Tibial nerve (tissue), 3 donors: ENCODE results near the gene WWC1.

Source experiments
- POLR2A ChIP-seq, 2 donors: fragments of 450-650 bp; IDR thresholded peaks; one replicate each; pipeline ENCODE4 v1.6.1; 2017; ENCODE audit warnings: antibody characterized with exemption in 2 of 2, mild to moderate bottlenecking in 2 of 2, moderate library complexity in 2 of 2
- TF ChIP-seq, protein P1 (sequence below), 5 experiments: fragments of 200-600 bp in 3 of 5; fragments of 450-650 bp in 2 of 5; sonication (generic) in 3 of 5; IDR thresholded peaks; one replicate each; pipeline ENCODE4 v1.5.1; 2016 to 2019; ENCODE audit warnings: antibody characterized with exemption in 5 of 5, mild to moderate bottlenecking in 3 of 5, moderate library complexity in 2 of 5

DNA sequence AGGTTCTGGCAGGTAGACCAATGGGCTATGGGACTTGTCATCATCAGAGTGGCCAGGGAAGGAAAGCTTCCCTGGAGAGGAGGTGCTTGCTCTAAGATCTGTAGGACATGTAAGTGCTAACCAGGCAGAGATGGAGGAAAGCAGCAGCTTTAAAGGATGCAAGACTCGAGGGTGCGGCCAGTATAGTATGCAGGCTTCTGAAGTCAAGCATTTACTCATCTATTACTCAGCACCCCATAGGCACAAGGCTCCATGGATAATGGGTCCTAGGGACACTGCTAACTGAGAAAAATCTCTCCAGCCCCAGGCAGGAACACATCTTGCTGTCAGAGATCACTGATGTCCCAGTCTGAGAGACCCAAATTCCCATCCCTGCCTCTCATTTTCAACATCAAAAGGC, 49.7 kb downstream of the WWC1 start:
- TF ChIP-seq POLR2A (IDR thresholded peaks at IDR 0.05): no peak
- TF ChIP-seq, protein P1, sequence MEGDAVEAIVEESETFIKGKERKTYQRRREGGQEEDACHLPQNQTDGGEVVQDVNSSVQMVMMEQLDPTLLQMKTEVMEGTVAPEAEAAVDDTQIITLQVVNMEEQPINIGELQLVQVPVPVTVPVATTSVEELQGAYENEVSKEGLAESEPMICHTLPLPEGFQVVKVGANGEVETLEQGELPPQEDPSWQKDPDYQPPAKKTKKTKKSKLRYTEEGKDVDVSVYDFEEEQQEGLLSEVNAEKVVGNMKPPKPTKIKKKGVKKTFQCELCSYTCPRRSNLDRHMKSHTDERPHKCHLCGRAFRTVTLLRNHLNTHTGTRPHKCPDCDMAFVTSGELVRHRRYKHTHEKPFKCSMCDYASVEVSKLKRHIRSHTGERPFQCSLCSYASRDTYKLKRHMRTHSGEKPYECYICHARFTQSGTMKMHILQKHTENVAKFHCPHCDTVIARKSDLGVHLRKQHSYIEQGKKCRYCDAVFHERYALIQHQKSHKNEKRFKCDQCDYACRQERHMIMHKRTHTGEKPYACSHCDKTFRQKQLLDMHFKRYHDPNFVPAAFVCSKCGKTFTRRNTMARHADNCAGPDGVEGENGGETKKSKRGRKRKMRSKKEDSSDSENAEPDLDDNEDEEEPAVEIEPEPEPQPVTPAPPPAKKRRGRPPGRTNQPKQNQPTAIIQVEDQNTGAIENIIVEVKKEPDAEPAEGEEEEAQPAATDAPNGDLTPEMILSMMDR (IDR thresholded peaks at IDR 0.05): no peak
